ENCODE results near the gene UBTFL1.
"Not testable (repeated sequence)": the region's sequence is repeated elsewhere in the genome, so short reads cannot be mapped to it uniquely, and the experiment has no call there.

DNA sequence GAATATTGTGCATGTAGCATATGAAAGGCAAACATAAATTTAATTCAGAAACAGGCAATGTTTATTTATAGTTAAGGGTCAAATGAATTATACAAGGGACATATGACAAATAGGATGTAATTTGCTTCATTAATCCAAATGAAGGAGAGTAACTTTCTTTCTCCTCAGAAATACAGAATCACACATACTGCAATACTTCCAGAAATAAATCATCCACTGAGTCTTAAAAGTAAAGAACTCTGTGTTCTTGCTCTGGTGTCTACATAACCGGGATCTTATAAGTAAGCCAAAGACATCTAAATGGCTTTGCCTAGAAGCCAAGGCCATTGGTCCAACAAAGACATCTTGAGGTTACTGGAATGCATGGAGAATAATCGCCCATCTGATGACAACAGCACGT, at the start of gene UBTFL1:
- TF ChIP-seq, protein P1, sequence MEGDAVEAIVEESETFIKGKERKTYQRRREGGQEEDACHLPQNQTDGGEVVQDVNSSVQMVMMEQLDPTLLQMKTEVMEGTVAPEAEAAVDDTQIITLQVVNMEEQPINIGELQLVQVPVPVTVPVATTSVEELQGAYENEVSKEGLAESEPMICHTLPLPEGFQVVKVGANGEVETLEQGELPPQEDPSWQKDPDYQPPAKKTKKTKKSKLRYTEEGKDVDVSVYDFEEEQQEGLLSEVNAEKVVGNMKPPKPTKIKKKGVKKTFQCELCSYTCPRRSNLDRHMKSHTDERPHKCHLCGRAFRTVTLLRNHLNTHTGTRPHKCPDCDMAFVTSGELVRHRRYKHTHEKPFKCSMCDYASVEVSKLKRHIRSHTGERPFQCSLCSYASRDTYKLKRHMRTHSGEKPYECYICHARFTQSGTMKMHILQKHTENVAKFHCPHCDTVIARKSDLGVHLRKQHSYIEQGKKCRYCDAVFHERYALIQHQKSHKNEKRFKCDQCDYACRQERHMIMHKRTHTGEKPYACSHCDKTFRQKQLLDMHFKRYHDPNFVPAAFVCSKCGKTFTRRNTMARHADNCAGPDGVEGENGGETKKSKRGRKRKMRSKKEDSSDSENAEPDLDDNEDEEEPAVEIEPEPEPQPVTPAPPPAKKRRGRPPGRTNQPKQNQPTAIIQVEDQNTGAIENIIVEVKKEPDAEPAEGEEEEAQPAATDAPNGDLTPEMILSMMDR (IDR thresholded peaks at IDR 0.05; ENCODE audit: low read depth, low read length, poor library complexity, severe bottlenecking), result not testable (repeated sequence)
- not testable (repeated sequence) for TF ChIP-seq EZH2phosphoT487 (IDR thresholded peaks at IDR 0.05; ENCODE audit: borderline replicate concordance, low read length)

Measured in DOHH2 (cell line).